Trophoblast cell (in vitro differentiated cells and primary cell): Measurements from ENCODE around the gene KRT34.

Experiments
- DNase-seq, 2 donors: peaks; one replicate each; pipeline ENCODE4 v3.0.0-alpha.2; 2016
- H2AFZ ChIP-seq: 2 replicates; pipeline ENCODE4 v1.6.1; 2013; ENCODE audit warnings: low read length, moderate library complexity, mild to moderate bottlenecking; ENCODE audit not compliant: insufficient read depth, poor library complexity
- H2AK5ac ChIP-seq: 2 replicates; pipeline ENCODE4 v1.6.1; 2013; ENCODE audit warnings: mild to moderate bottlenecking, low read length
- H2BK120ac ChIP-seq: 2 replicates; pipeline ENCODE4 v1.6.1; 2013; ENCODE audit warnings: low read length, mild to moderate bottlenecking, moderate library complexity; ENCODE audit not compliant: insufficient read depth, poor library complexity
- H2BK12ac ChIP-seq: 2 replicates; pipeline ENCODE4 v1.6.1; 2013; ENCODE audit warnings: mild to moderate bottlenecking, low read length, moderate library complexity
- H2BK5ac ChIP-seq: 2 replicates; pipeline ENCODE4 v1.6.1; 2013; ENCODE audit warnings: low read length, low read depth, moderate library complexity, mild to moderate bottlenecking; ENCODE audit not compliant: poor library complexity
- H3K14ac ChIP-seq: 2 replicates; pipeline ENCODE4 v1.6.1; 2013; ENCODE audit warnings: mild to moderate bottlenecking, low read length
- H3K18ac ChIP-seq: 2 replicates; pipeline ENCODE4 v1.6.1; 2013; ENCODE audit warnings: mild to moderate bottlenecking, low read length
- H3K23ac ChIP-seq: 2 replicates; pipeline ENCODE4 v1.6.1; 2013; ENCODE audit warnings: low read length
- H3K27ac ChIP-seq: 2 replicates; pipeline ENCODE4 v1.5.1; 2013; ENCODE audit warnings: low read depth, mild to moderate bottlenecking, inconsistent platforms, low read length, moderate library complexity
- H3K27me3 ChIP-seq: 2 replicates; pipeline ENCODE4 v1.6.1; 2013; ENCODE audit warnings: inconsistent platforms, mild to moderate bottlenecking, low read length, moderate library complexity; ENCODE audit not compliant: insufficient read depth
- H3K36me3 ChIP-seq, 2 experiments: 1 replicate in 1 of 2; 2 replicates in 1 of 2; pipeline ENCODE4 v1.6.1; 2013; ENCODE audit warnings: low read length in 2 of 2, mild to moderate bottlenecking in 2 of 2, moderate library complexity in 1 of 2; ENCODE audit not compliant: insufficient read depth in 2 of 2, control insufficient read depth in 1 of 2
- H3K4ac ChIP-seq: 2 replicates; pipeline ENCODE4 v1.6.1; 2013; ENCODE audit warnings: low read depth, mild to moderate bottlenecking, low read length, moderate library complexity
- H3K4me1 ChIP-seq, 2 experiments: 1 replicate in 1 of 2; 2 replicates in 1 of 2; pipeline ENCODE4 v1.6.1; 2013; ENCODE audit warnings: low read length in 2 of 2, mild to moderate bottlenecking in 2 of 2, moderate library complexity in 1 of 2; ENCODE audit not compliant: insufficient read depth in 2 of 2, control insufficient read depth in 1 of 2
- H3K4me2 ChIP-seq: 2 replicates; pipeline ENCODE4 v1.6.1; 2013; ENCODE audit warnings: inconsistent platforms, mild to moderate bottlenecking, low read length, moderate library complexity
- H3K4me3 ChIP-seq: 2 replicates; pipeline ENCODE4 v1.5.1; 2013; ENCODE audit warnings: mild to moderate bottlenecking, low read depth, low read length, inconsistent platforms
- H3K79me1 ChIP-seq: one replicate; pipeline ENCODE4 v1.6.1; 2013; ENCODE audit warnings: low read length
- H3K79me2 ChIP-seq: 2 replicates; pipeline ENCODE4 v1.6.1; 2013; ENCODE audit warnings: low read length, mild to moderate bottlenecking; ENCODE audit not compliant: control insufficient read depth, insufficient read depth, poor library complexity
- H3K9ac ChIP-seq: 2 replicates; pipeline ENCODE4 v1.6.1; 2013; ENCODE audit warnings: mild to moderate bottlenecking, low read length
- H3K9me3 ChIP-seq: 2 replicates; pipeline ENCODE4 v1.6.1; 2013; ENCODE audit warnings: low read depth, mild to moderate bottlenecking, control low read depth, inconsistent platforms, low read length; ENCODE audit not compliant: insufficient read depth
- H4K12ac ChIP-seq: 2 replicates; pipeline ENCODE4 v1.6.1; 2013; ENCODE audit warnings: low read depth, mild to moderate bottlenecking, low read length, moderate library complexity
- H4K8ac ChIP-seq: 2 replicates; pipeline ENCODE4 v1.6.1; 2013; ENCODE audit warnings: low read depth, mild to moderate bottlenecking, low read length, moderate library complexity
- H4K91ac ChIP-seq: one replicate; pipeline ENCODE4 v1.6.1; 2013; ENCODE audit warnings: low read depth, mild to moderate bottlenecking, low read length, moderate library complexity
- WGBS: extraction: QIAGEN DNeasy Blood & Tissue Kit; methylation state at CpG from one replicate; pipeline ENCODE4 v1.1.7; 2013; ENCODE audit warnings: missing lambda C conversion rate; ENCODE audit not compliant: insufficient read length, insufficient coverage; ENCODE audit errors: extremely low coverage; 5-methylcytosine and 5-hydroxymethylcytosine counted together

Gene KRT34

DNA sequence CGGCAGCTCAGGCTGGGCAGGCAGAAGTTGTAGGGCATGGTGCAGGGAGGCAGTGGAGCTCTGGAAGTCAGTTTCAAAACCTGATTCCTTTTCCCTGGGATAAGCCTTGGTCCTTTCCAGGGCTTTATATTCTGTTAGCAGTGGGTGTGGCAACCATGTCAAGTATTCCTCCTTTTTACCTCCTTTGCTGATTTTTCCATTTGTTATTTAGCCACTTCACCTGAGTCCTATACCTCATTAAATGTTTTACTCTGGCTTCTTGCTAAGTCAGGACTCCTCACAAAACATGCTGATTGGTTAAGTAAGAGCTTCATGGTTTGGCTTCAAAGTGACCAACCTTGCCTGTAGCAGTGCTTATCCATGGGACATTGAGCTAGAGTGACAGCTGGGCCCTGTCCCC lies 12.4 kb downstream of the KRT34 start, which contains the start of gene KRT33B:
Gene KRT33B, minus strand, starts transcription at position 101 of the 400 bp plus-strand sequence. Its CDS starts 63 bp downstream, at position 38.
- Histone ChIP-seq H3K23ac (peak within 1 kb of the TSS; percentile 14), H3K18ac (no peak within 1 kb of the TSS), H3K36me3 (no peaks in the 10 kb centered on the region), H3K14ac (no peak within 1 kb of the TSS), H3K9ac (peak within 1 kb of the TSS; percentile 2), H3K4me3 (no peak within 1 kb of the TSS), H3K79me2 (no peaks in the 10 kb centered on the region), H2AK5ac (no peak within 1 kb of the TSS), H3K27ac (no peak within 1 kb of the TSS), H3K9me3 (peaks cover 1% of the 10 kb centered on the region), H2BK120ac (no peak within 1 kb of the TSS), H2AFZ (no peak within 1 kb of the TSS), H3K4ac (no peak within 1 kb of the TSS), H3K4me2 (no peak within 1 kb of the TSS), H4K12ac (no peak within 1 kb of the TSS), H2BK5ac (no peak within 1 kb of the TSS), H2BK12ac (no peak within 1 kb of the TSS), H3K4me1 (peaks cover 0 to 5% of the 10 kb centered on the region in 2 experiments), H4K8ac (no peak within 1 kb of the TSS), H4K91ac (no peak within 1 kb of the TSS), H3K79me1 (no peaks in the 10 kb centered on the region), H3K27me3 (no peaks in the 10 kb centered on the region)
- WGBS = no CpG with 5 or more reads among the region's 1 CpG
- no peak for DNase-seq

DNA sequence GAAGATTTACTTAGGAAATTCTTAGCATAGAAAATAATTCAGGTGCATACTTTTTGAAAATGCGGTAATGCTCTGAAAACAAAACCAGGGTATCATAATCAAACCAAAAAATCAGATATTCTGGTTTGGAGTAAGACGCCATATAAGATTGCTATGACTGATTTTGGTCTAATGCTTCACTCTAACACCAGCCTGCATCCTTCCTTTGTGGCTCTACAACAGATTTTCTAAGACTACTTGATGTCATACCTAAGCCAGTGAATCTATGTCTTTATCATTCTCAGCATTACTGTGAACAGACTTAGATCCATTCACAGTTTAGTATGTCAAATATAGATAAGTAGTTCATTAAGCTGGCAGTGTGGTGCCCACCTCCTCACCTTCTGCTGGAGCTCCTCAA lies 13.1 kb downstream of the KRT34 start:
- H2BK12ac ChIP-seq = no peak overlapping the region
- no peak overlapping the region for H4K12ac ChIP-seq
- DNase-seq = no peak
- H3K79me2 ChIP-seq = no peaks in the 10 kb centered on the region
- no peak overlapping the region for H3K18ac ChIP-seq
- H3K4me3 ChIP-seq = no peak overlapping the region
- no CpG with 5 or more reads among the region's 2 CpGs for WGBS
- H3K9me3 ChIP-seq = peaks cover 1% of the 10 kb centered on the region
- H2AK5ac ChIP-seq = no peak overlapping the region
- no peak overlapping the region for H2AFZ ChIP-seq
- no peak overlapping the region for H3K4ac ChIP-seq
- H3K36me3 ChIP-seq = no peaks in the 10 kb centered on the region
- no peaks in the 10 kb centered on the region for H3K79me1 ChIP-seq
- H2BK5ac ChIP-seq = no peak overlapping the region
- H3K14ac ChIP-seq = no peak overlapping the region
- no peaks in the 10 kb centered on the region for H3K27me3 ChIP-seq
- no peak overlapping the region for H3K23ac ChIP-seq
- no peak overlapping the region for H3K4me2 ChIP-seq
- no peak overlapping the region for H3K27ac ChIP-seq
- no peak overlapping the region for H4K8ac ChIP-seq
- no peak overlapping the region for H3K9ac ChIP-seq
- peaks cover 0 to 5% of the 10 kb centered on the region in 2 experiments for H3K4me1 ChIP-seq
- no peak overlapping the region for H4K91ac ChIP-seq
- no peak overlapping the region for H2BK120ac ChIP-seq

DNA sequence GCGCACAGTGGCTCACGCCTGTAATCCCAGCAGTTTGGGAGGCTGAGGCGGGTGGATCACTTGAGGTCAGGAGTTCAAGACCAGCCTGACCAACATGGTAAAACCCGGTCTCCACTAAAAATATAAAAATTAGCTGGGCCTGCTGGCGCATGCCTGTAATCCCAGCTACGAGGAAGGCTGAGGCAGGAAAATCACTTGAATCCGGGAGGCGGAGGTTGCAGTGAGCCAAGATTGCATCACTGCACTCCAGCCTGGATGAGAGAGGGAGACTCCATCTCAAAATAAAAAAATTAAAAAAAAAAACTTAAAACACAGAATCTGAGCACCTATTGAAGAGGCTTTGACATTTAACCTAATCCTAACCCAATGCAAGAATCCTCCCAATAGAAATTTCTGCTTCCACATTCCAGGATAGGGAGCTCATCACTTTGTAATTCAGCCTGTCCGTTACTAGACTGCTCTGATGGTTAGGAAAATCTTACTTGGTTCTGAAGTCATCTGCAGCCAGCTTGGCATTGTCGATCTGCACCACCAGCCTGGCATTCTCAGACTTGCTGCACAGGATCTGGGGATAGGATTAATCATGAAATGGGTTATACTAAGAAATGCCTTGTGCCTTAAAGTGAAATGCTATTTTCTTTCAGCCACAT lies 14.6 kb downstream of the KRT34 start:
- Histone ChIP-seq H2BK12ac (no peak overlapping the region), H2AK5ac (no peak overlapping the region), H3K79me1 (no peaks in the 10 kb centered on the region), H4K8ac (no peak overlapping the region), H3K14ac (no peak overlapping the region), H3K36me3 (no peaks in the 10 kb centered on the region), H4K91ac (no peak overlapping the region), H3K4me3 (no peak overlapping the region), H4K12ac (no peak overlapping the region), H2BK120ac (no peak overlapping the region), H3K27me3 (no peaks in the 10 kb centered on the region), H3K79me2 (no peaks in the 10 kb centered on the region), H3K9me3 (peaks cover 1% of the 10 kb centered on the region), H2AFZ (no peak overlapping the region), H3K23ac (no peak overlapping the region), H3K4me1 (peaks cover 0 to 5% of the 10 kb centered on the region in 2 experiments), H2BK5ac (no peak overlapping the region), H3K27ac (no peak overlapping the region), H3K18ac (no peak overlapping the region), H3K4ac (no peak overlapping the region), H3K4me2 (no peak overlapping the region), H3K9ac (no peak overlapping the region)
- no CpG with 5 or more reads among the region's 10 CpGs for WGBS
- DNase-seq = peak; percentile 28 to 62

DNA sequence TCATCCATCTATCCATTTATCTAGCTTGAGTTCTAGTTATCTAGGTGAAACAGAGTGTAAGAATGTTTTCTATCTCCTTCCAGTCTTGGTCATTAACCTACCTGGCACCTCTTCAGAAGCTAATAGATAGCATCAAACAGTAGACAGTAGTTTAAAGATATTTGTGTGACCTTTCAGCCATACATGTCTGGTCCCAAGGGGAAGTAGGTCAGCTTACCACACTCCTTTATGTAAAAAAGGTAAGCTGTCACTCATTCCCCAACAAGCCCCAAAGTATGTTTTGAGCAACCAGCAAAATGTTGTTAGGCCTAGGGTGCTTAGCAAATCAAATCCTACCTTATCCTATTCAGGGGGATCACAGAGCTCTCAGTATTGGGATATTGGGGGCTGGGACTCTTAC lies 16.0 kb downstream of the KRT34 start:
- no peaks in the 10 kb centered on the region for H3K27me3 ChIP-seq
- H3K4me1 ChIP-seq = peaks cover 0 to 8% of the 10 kb centered on the region in 2 experiments
- H2AFZ ChIP-seq = no peak overlapping the region
- no peaks in the 10 kb centered on the region for H3K79me2 ChIP-seq
- no peak overlapping the region for H3K9ac ChIP-seq
- no peaks in the 10 kb centered on the region for H3K36me3 ChIP-seq
- H3K4ac ChIP-seq = no peak overlapping the region
- no peak overlapping the region for H4K91ac ChIP-seq
- H3K4me2 ChIP-seq = no peak overlapping the region
- H2AK5ac ChIP-seq = no peak overlapping the region
- no peak overlapping the region for H3K27ac ChIP-seq
- no peak overlapping the region for H2BK5ac ChIP-seq
- no peak for DNase-seq
- no peak overlapping the region for H2BK12ac ChIP-seq
- no peak overlapping the region for H4K8ac ChIP-seq
- H3K79me1 ChIP-seq = no peaks in the 10 kb centered on the region
- peaks cover 1% of the 10 kb centered on the region for H3K9me3 ChIP-seq
- no peak overlapping the region for H3K18ac ChIP-seq
- H3K4me3 ChIP-seq = no peak overlapping the region
- no peak overlapping the region for H3K23ac ChIP-seq
- H4K12ac ChIP-seq = no peak overlapping the region
- H3K14ac ChIP-seq = no peak overlapping the region
- H2BK120ac ChIP-seq = no peak overlapping the region
